RWPE1 (cell line): Measurements from ENCODE around the gene LRRC25.
A peak's percentile ranks its signal among the peaks of the same experiment; 100 is the strongest.
"Not testable (repeated sequence)": the region's sequence is repeated elsewhere in the genome, so short reads cannot be mapped to it uniquely, and the experiment has no call there.

ENCODE experiments used
- CTCF ChIA-PET: fragments of 350-600 bp; sonication (Branson Sonifier 250); formaldehyde crosslinking; extraction: SDS; loops from one replicate; lab custom pipeline; 2021; lab: Yijun Ruan, JAX
- POLR2A ChIA-PET: fragments of 400-600 bp; formaldehyde crosslinking; extraction: SDS; loops from one replicate; lab custom pipeline; 2020; ENCODE audit warnings: antibody characterized with exemption; ENCODE audit not compliant: low non-redundant PET; lab: Yijun Ruan, JAX
- DNase-seq: peaks from one replicate; pipeline ENCODE4 v3.0.0; 2012; ENCODE audit warnings: low spot score
- H3K27ac ChIP-seq: fragments of 450-650 bp; 2 replicates; pipeline ENCODE4 v1.5.1; 2017
- CTCF ChIP-seq: fragments of 450-650 bp; conservative IDR thresholded peaks from 2 replicates; pipeline ENCODE4 v1.5.1; 2017; ENCODE audit warnings: low read depth, mild to moderate bottlenecking

The LRRC25 gene

GRCh38 chr19:18384775-18385174 lies 12.6 kb downstream of the LRRC25 start:
- DNase-seq, result no peak
- POLR2A ChIA-PET, result no interaction called here
- CTCF ChIA-PET, result no interaction called here
- H3K27ac ChIP-seq, result peak overlapping the region; percentile 77
- no peak for TF ChIP-seq CTCF

DNA sequence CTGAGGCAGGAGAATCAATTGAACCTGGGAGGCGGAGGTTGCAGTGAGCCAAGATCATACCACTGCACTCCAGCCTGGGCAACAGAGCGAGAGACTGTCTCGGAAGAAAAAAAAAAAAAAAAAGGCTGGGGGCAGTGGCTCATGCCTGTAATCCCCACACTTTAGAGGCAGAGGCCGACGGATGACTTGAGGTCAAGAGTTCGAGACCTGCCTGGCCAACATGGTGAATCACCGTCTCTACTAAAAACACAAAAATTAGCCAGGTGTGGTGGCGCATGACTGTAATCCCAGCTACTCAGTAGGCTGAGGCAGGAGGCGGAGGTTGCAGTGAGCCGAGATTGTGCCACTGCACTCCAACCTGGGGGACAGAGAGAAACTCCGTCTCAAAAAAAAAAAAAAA lies 13.8 kb downstream of the LRRC25 start:
- DNase-seq, POLR2A ChIA-PET: not testable (repeated sequence)
- CTCF ChIA-PET, result interaction anchor here (0.6 kb wide), 1 partner anchor 50 kb away, joined by 3 read pairs; no protein-coding TSS in a partner anchor
- peak overlapping the region; percentile 58 for H3K27ac ChIP-seq

GRCh38 chr19:18380843-18381242 lies 16.6 kb downstream of the LRRC25 start:
- DNase-seq, result no peak
- ChIA-PET CTCF (interaction anchor here (0.7 to 0.8 kb wide), 3 partner anchors 20 to 1106 kb away, joined by 3 read pairs; no protein-coding TSS in a partner anchor), POLR2A (interaction anchor here (0.6 to 1.4 kb wide), 3 partner anchors 21 to 187 kb away, joined by 4 to 9 read pairs (median 9); no protein-coding TSS in a partner anchor)
- H3K27ac ChIP-seq, result peak overlapping the region; percentile 75
- no peak for TF ChIP-seq CTCF

- DNase-seq, result peak; percentile 50
- TF ChIP-seq CTCF, result no peak
- H3K27ac ChIP-seq, result peak overlapping the region; percentile 75
- ChIA-PET CTCF (interaction anchor here (0.5 to 0.8 kb wide), 2 partner anchors 30 to 214 kb away, joined by 3 to 4 read pairs; no protein-coding TSS in a partner anchor), POLR2A (no interaction called here)
Measured at GRCh38 chr19:18379803-18380747, 17.3 kb downstream of the LRRC25 start.

GRCh38 chr19:18377026-18377425 lies 20.4 kb downstream of the LRRC25 start:
- H3K27ac ChIP-seq, result peak overlapping the region; percentile 75
- ChIA-PET CTCF (no interaction called here), POLR2A (no interaction called here)
- no peak for TF ChIP-seq CTCF
- DNase-seq, result no peak

DNA sequence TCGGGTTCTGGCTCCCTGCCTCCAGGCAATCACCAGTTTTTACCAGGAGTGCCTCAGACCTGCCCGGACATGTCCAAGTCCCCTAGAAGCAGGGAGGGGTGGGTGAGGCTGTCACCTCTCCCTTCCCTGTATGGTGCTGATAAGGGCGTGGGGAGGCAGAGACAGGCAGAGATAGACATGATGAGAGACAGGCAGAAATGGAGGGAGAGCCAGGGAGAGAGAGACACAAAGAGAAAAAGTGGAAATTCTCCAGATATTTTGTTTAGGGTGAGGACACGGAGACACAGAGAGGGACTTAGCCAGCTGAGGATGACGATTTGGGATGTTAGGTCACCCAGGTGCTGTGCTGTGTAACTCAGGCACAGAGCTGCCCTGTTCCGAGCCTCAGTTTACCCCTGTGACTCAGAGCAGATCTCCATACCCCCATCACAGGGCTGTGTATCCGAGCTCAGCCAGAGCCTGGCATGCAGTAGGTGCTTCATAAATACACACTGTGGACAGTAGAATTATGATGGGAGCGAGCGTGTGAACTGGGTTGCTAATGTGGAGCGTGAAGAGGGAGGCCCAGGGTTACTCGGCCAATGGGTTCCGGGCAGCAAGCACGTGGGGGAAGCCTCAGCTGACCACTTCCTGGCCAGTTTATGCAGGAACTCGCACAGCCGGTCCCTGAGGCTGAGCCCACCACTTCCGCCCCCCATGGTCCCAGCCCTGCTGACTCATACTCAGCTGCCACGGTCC lies 23.4 kb downstream of the LRRC25 start:
- no peak for TF ChIP-seq CTCF
- peak overlapping the region; percentile 93 for H3K27ac ChIP-seq
- ChIA-PET CTCF (no interaction called here), POLR2A (interaction anchor here (0.5 to 0.9 kb wide), 2 partner anchors 8 to 342 kb away, joined by 3 read pairs; no protein-coding TSS in a partner anchor)
- DNase-seq, result peak; percentile 86
